ENCODE measurements around the gene CCL20.

DNA sequence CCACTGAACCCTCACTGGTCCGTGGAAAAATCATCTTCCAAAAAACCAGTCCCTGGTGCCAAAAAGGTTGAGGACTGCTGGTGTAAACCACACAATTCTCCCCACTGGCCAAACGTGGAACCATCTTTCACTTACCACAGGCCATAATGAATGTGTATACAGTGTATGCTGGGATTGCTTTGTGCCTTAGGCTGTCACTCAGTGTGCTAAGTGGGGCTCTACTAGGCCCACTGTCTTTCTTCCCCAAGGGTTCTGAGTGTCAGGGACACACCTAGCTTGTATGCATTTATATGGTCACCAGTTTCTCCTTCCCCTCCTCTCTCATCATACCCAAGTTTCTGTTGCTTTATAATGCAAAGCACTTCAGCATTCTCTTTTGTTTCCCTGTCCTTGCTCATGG is 40.7 kb upstream of the CCL20 start:
- TF ChIP-seq, protein P1, sequence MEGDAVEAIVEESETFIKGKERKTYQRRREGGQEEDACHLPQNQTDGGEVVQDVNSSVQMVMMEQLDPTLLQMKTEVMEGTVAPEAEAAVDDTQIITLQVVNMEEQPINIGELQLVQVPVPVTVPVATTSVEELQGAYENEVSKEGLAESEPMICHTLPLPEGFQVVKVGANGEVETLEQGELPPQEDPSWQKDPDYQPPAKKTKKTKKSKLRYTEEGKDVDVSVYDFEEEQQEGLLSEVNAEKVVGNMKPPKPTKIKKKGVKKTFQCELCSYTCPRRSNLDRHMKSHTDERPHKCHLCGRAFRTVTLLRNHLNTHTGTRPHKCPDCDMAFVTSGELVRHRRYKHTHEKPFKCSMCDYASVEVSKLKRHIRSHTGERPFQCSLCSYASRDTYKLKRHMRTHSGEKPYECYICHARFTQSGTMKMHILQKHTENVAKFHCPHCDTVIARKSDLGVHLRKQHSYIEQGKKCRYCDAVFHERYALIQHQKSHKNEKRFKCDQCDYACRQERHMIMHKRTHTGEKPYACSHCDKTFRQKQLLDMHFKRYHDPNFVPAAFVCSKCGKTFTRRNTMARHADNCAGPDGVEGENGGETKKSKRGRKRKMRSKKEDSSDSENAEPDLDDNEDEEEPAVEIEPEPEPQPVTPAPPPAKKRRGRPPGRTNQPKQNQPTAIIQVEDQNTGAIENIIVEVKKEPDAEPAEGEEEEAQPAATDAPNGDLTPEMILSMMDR (tag by site-specific recombination; IDR thresholded peaks at IDR 0.05): no peak
- TF ChIP-seq ZNF610 (tag by site-specific recombination; IDR thresholded peaks at IDR 0.05; ENCODE audit: borderline replicate concordance): no peak
- TF ChIP-seq, protein P2, sequence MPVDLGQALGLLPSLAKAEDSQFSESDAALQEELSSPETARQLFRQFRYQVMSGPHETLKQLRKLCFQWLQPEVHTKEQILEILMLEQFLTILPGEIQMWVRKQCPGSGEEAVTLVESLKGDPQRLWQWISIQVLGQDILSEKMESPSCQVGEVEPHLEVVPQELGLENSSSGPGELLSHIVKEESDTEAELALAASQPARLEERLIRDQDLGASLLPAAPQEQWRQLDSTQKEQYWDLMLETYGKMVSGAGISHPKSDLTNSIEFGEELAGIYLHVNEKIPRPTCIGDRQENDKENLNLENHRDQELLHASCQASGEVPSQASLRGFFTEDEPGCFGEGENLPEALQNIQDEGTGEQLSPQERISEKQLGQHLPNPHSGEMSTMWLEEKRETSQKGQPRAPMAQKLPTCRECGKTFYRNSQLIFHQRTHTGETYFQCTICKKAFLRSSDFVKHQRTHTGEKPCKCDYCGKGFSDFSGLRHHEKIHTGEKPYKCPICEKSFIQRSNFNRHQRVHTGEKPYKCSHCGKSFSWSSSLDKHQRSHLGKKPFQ (tag by site-specific recombination; IDR thresholded peaks at IDR 0.05): no peak
